ENCODE results near the gene ZC2HC1B. TPM values are rescaled to one million over a fixed set of nuclear protein-coding genes. Genes with fewer than 3 reads are reported as not detected.

Gene ZC2HC1B
- total RNA-seq, 4 donors from 2014 or later, result not detected

- no peak for DNase-seq
- Histone ChIP-seq H3K4me1 (no peaks in the 10 kb centered on the region), H3K36me3 (no peaks in the 10 kb centered on the region), H3K4me3 (no peak overlapping the region), H3K27me3 (no peaks in the 10 kb centered on the region), H3K27ac (no peak overlapping the region), H3K9me3 (no peaks in the 10 kb centered on the region)
- intact Hi-C loops (cut with DNase I; ENCODE audit: low total_unique reads) (loop anchor here (10.0 kb wide), 1 partner anchor 362 kb away; no protein-coding TSS in a partner anchor), in situ Hi-C loops (cut with MboI; ENCODE audit: low pct_ligation_motif_present in 1 of 4, low pct_unique_long_range_greater_than_20kb in 1 of 4, low sequenced_read_pairs in 3 of 4) (no loop called here)
- WGBS, 2 donors (ENCODE audit: low coverage in 1 of 2), result 85 to 95% methylated on average over 2 of the region's 2 CpGs
- TF ChIP-seq EP300 (IDR thresholded peaks at IDR 0.05; ENCODE audit: low read depth) (no peak), POLR2A (IDR thresholded peaks at IDR 0.05) (no peak), POLR2AphosphoS5 (IDR thresholded peaks at IDR 0.05) (no peak)
These were observed 18.2 kb downstream of the ZC2HC1B start for GRCh38 chr6:143882401-143882930.

DNA sequence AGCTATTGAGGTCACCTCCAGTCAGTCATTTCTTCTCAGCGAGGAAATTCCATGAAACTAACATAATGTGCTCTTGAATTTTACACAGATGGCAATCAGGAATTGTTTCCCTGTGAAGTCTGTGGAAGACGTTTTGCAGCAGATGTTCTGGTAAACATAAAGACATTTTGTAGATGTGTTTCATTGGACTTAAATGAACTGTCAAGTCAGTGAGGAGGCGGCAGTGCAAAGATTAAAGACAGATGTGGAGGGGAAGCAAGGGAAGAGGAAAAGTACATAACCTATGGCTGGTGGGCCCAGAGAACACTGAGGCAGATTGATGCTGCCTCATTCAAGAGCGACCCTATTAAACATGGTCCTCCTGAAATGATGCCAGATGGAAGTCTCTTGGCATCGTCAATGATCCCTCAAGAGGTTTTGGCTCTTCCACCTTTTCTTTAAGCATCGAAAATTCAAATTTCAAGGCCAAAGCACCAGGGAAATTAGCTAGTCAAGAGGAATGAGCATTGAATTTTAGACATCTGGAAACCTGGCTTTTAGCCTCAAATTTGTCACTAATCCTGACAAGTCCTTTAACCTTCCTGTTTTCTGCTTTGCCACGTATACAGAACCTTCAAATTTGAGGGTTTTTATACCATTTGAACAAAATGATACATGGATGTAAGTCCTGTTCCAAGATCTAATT is 20.1 kb downstream of the ZC2HC1B start:
- Histone ChIP-seq H3K27ac (no peak overlapping the region), H3K4me1 (no peaks in the 10 kb centered on the region), H3K9me3 (no peaks in the 10 kb centered on the region), H3K27me3 (no peaks in the 10 kb centered on the region), H3K36me3 (no peaks in the 10 kb centered on the region), H3K4me3 (no peak overlapping the region)
- in situ Hi-C loops (cut with MboI; ENCODE audit: low pct_ligation_motif_present in 1 of 4, low pct_unique_long_range_greater_than_20kb in 1 of 4, low sequenced_read_pairs in 3 of 4), result no loop called here
- TF ChIP-seq, protein P1, sequence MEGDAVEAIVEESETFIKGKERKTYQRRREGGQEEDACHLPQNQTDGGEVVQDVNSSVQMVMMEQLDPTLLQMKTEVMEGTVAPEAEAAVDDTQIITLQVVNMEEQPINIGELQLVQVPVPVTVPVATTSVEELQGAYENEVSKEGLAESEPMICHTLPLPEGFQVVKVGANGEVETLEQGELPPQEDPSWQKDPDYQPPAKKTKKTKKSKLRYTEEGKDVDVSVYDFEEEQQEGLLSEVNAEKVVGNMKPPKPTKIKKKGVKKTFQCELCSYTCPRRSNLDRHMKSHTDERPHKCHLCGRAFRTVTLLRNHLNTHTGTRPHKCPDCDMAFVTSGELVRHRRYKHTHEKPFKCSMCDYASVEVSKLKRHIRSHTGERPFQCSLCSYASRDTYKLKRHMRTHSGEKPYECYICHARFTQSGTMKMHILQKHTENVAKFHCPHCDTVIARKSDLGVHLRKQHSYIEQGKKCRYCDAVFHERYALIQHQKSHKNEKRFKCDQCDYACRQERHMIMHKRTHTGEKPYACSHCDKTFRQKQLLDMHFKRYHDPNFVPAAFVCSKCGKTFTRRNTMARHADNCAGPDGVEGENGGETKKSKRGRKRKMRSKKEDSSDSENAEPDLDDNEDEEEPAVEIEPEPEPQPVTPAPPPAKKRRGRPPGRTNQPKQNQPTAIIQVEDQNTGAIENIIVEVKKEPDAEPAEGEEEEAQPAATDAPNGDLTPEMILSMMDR (IDR thresholded peaks at IDR 0.05), result no peak
- no peak for TF ChIP-seq EP300 (IDR thresholded peaks at IDR 0.05; ENCODE audit: low read depth)
- WGBS, 2 donors (ENCODE audit: low coverage in 1 of 2), result 72 to 77% methylated on average over 6 to 7 of the region's 7 CpGs
- intact Hi-C loops (cut with DNase I; ENCODE audit: low total_unique reads), result loop anchor here (10.0 kb wide), 1 partner anchor 360 kb away; no protein-coding TSS in a partner anchor
- DNase-seq, result no peak

- Histone ChIP-seq H3K4me3 (no peak overlapping the region), H3K4me1 (no peaks in the 10 kb centered on the region), H3K36me3 (no peaks in the 10 kb centered on the region), H3K27me3 (no peaks in the 10 kb centered on the region), H3K27ac (no peak overlapping the region), H3K9me3 (no peaks in the 10 kb centered on the region)
- intact Hi-C loops (cut with DNase I; ENCODE audit: low total_unique reads) (loop anchor here (10.0 kb wide), 1 partner anchor 360 kb away; no protein-coding TSS in a partner anchor), in situ Hi-C loops (cut with MboI; ENCODE audit: low pct_ligation_motif_present in 1 of 4, low pct_unique_long_range_greater_than_20kb in 1 of 4, low sequenced_read_pairs in 3 of 4) (no loop called here)
- WGBS, 2 donors (ENCODE audit: low coverage in 1 of 2), result 95 to 100% methylated on average over 1 of the region's 1 CpG
- TF ChIP-seq, protein P1 (IDR thresholded peaks at IDR 0.05), result no peak
- TF ChIP-seq POLR2AphosphoS5 (IDR thresholded peaks at IDR 0.05), result no peak
- no peak for DNase-seq
These were observed 20.8 kb downstream of the ZC2HC1B start for GRCh38 chr6:143885116-143885515.

- intact Hi-C loops (cut with DNase I; ENCODE audit: low total_unique reads) (no loop called here), in situ Hi-C loops (cut with MboI; ENCODE audit: low pct_ligation_motif_present in 1 of 4, low pct_unique_long_range_greater_than_20kb in 1 of 4, low sequenced_read_pairs in 3 of 4) (no loop called here)
- Histone ChIP-seq H3K9me3 (no peaks in the 10 kb centered on the region), H3K36me3 (no peaks in the 10 kb centered on the region), H3K27me3 (no peaks in the 10 kb centered on the region), H3K4me3 (no peak overlapping the region), H3K4me1 (peaks cover 0 to 11% (median 2%) of the 10 kb centered on the region in 4 donors), H3K27ac (no peak overlapping the region)
- DNase-seq, result no peak
- WGBS, 2 donors (ENCODE audit: low coverage in 1 of 2), result 79 to 100% methylated on average over 1 of the region's 1 CpG
- no peak for TF ChIP-seq POLR2A (IDR thresholded peaks at IDR 0.05)
- TF ChIP-seq, protein P1 (IDR thresholded peaks at IDR 0.05), result no peak
These were observed 30.4 kb downstream of the ZC2HC1B start for GRCh38 chr6:143894655-143895054.

Data from transverse colon (tissue), 4 donors.